ENCODE measurements around the gene DYNC1LI2.
"Not testable (repeated sequence)": the region's sequence is repeated elsewhere in the genome, so short reads cannot be mapped to it uniquely, and the experiment has no call there.

The DYNC1LI2 gene

DNA sequence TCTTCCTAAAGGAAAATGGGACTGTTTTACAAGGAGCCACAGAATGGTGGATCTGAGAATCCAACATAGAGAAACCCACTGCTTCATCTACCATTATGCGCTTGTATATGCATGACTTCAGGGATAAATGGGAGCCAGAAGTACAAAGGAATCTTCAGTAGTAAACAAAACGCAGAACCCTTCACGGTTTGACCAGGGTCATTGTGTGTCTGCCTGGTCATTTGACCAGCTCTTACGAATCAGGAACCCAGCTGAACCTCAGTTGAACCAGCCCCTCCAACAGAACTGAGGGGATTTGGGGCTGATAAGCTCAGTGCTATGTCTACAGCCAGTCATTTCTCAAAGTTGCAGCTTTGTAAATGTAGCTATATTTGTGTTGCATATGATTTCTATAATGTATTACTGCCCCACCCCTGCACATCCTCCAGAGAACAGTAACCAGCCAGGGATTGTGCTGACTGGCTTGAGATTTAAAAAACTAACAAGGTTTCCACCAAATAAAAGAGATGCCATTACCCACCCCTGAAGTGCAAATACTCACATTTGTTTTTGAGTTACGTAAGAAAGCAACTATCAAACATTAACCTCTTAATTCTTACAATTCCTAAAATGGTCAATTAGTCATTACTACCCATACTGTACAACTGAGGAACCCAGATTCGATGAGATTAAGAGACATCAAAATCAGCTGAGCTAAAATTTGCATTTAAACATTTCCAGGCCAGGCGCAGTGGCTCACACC lies 61.1 kb downstream of the DYNC1LI2 start:
- TF ChIP-seq CTCF (conservative IDR thresholded peaks at IDR 0.05; ENCODE audit: low read length) (no peak), EZH2phosphoT487 (IDR thresholded peaks at IDR 0.05; ENCODE audit: borderline replicate concordance) (no peak)
- Histone ChIP-seq H4K20me1 (ENCODE audit: insufficient read depth, low read length, poor library complexity, severe bottlenecking) (no peaks in the 10 kb centered on the region), H3K9ac (ENCODE audit: low read depth, low read length, poor library complexity, severe bottlenecking) (no peak overlapping the region), H3F3A (ENCODE audit: low read depth) (no peaks in the 10 kb centered on the region), H3K4me2 (ENCODE audit: low read depth, low read length, poor library complexity, severe bottlenecking) (no peak overlapping the region), H3K9me2 (replicated peaks; ENCODE audit: low read depth, low read length) (no peaks in the 10 kb centered on the region), H3K4me3 (ENCODE audit: low read length, poor library complexity, severe bottlenecking) (no peak overlapping the region), H3K36me3 (ENCODE audit: insufficient read depth, low read length) (no peaks in the 10 kb centered on the region), H3K4me1 (ENCODE audit: insufficient read depth, low read length, poor library complexity, severe bottlenecking) (peaks cover 5% of the 10 kb centered on the region), H3K27me3 (ENCODE audit: insufficient read depth, low read length, poor library complexity, severe bottlenecking) (peaks cover 12% of the 10 kb centered on the region), H3K79me2 (ENCODE audit: insufficient read depth, low read length) (no peaks in the 10 kb centered on the region), H2AFZ (ENCODE audit: low read length) (no peak overlapping the region), H3K9me3 (ENCODE audit: insufficient read depth, low read depth, low read length) (no peaks in the 10 kb centered on the region)

GRCh38 chr16:66689282-66689681 lies 62.1 kb downstream of the DYNC1LI2 start:
- peaks cover 12% of the 10 kb centered on the region for H3K27me3 ChIP-seq (ENCODE audit: insufficient read depth, low read length, poor library complexity, severe bottlenecking)
- H3K9me2 ChIP-seq (replicated peaks; ENCODE audit: low read depth, low read length) = no peaks in the 10 kb centered on the region
- H3K9me3 ChIP-seq (ENCODE audit: insufficient read depth, low read depth, low read length) = no peaks in the 10 kb centered on the region
- no peaks in the 10 kb centered on the region for H3K4me1 ChIP-seq (ENCODE audit: insufficient read depth, low read length, poor library complexity, severe bottlenecking)
- no peak overlapping the region for H3K4me3 ChIP-seq (ENCODE audit: low read length, poor library complexity, severe bottlenecking)
- no peak overlapping the region for H3K9ac ChIP-seq (ENCODE audit: low read depth, low read length, poor library complexity, severe bottlenecking)
- H2AFZ ChIP-seq (ENCODE audit: low read length) = no peak overlapping the region
- TF ChIP-seq CTCF (conservative IDR thresholded peaks at IDR 0.05; ENCODE audit: low read length) (no peak), EZH2phosphoT487 (IDR thresholded peaks at IDR 0.05; ENCODE audit: borderline replicate concordance) (no peak)
- no peak overlapping the region for H3K4me2 ChIP-seq (ENCODE audit: low read depth, low read length, poor library complexity, severe bottlenecking)
- no peaks in the 10 kb centered on the region for H3K79me2 ChIP-seq (ENCODE audit: insufficient read depth, low read length)
- H3F3A ChIP-seq (ENCODE audit: low read depth) = no peaks in the 10 kb centered on the region
- H4K20me1 ChIP-seq (ENCODE audit: insufficient read depth, low read length, poor library complexity, severe bottlenecking) = no peaks in the 10 kb centered on the region
- H3K36me3 ChIP-seq (ENCODE audit: insufficient read depth, low read length) = no peaks in the 10 kb centered on the region

DNA sequence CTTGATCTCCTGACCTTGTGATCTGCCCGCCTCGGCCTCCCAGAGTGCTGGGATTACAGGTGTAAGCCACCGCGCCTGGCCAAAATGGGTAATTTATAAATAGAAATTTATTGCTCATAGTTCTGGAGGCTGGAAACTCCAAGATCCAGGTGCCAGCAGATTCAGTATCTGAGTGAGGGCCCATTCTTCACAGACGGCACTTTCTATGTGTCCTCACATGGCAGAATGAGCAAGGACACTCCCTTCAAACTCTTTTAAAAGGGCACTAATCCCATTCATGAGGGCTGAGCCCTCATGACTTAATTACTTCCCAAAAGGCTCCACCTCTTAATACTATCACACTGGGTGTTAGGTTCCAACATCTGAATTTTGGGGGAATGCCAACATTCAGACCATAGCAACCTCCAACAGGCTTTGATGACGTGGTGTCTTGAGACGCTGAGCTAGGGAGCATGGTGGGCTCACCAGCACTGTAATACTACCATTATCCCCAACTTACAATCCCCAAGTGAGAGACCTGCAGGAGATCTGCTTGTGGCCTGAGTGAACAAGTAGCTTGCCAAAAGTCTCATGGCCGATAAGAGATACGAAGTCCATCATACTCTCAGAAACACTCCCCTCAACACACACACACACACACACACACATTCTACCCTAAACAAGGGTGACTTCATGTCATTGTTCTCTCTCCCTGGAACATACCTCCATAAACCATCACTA lies 63.3 kb downstream of the DYNC1LI2 start:
- Histone ChIP-seq H3K9me2 (replicated peaks; ENCODE audit: low read depth, low read length) (no peaks in the 10 kb centered on the region), H3K79me2 (ENCODE audit: insufficient read depth, low read length) (no peaks in the 10 kb centered on the region), H4K20me1 (ENCODE audit: insufficient read depth, low read length, poor library complexity, severe bottlenecking) (no peaks in the 10 kb centered on the region), H3K9ac (ENCODE audit: low read depth, low read length, poor library complexity, severe bottlenecking) (no peak overlapping the region), H2AFZ (ENCODE audit: low read length) (no peak overlapping the region), H3K27me3 (ENCODE audit: insufficient read depth, low read length, poor library complexity, severe bottlenecking) (peaks cover 7% of the 10 kb centered on the region), H3F3A (ENCODE audit: low read depth) (no peaks in the 10 kb centered on the region), H3K9me3 (ENCODE audit: insufficient read depth, low read depth, low read length) (no peaks in the 10 kb centered on the region), H3K4me1 (ENCODE audit: insufficient read depth, low read length, poor library complexity, severe bottlenecking) (no peaks in the 10 kb centered on the region), H3K4me2 (ENCODE audit: low read depth, low read length, poor library complexity, severe bottlenecking) (no peak overlapping the region), H3K36me3 (ENCODE audit: insufficient read depth, low read length) (no peaks in the 10 kb centered on the region), H3K4me3 (ENCODE audit: low read length, poor library complexity, severe bottlenecking) (no peak overlapping the region)
- TF ChIP-seq CTCF (conservative IDR thresholded peaks at IDR 0.05; ENCODE audit: low read length) (no peak), EZH2phosphoT487 (IDR thresholded peaks at IDR 0.05; ENCODE audit: borderline replicate concordance) (no peak)

GRCh38 chr16:66685501-66686115 lies 65.8 kb downstream of the DYNC1LI2 start:
- H4K20me1 ChIP-seq (ENCODE audit: insufficient read depth, low read length, poor library complexity, severe bottlenecking); H3K36me3 ChIP-seq (ENCODE audit: insufficient read depth, low read length); H3K4me2 ChIP-seq (ENCODE audit: low read depth, low read length, poor library complexity, severe bottlenecking); H2AFZ ChIP-seq (ENCODE audit: low read length); H3K4me3 ChIP-seq (ENCODE audit: low read length, poor library complexity, severe bottlenecking); H3K79me2 ChIP-seq (ENCODE audit: insufficient read depth, low read length); H3K9me2 ChIP-seq (replicated peaks; ENCODE audit: low read depth, low read length); H3K27me3 ChIP-seq (ENCODE audit: insufficient read depth, low read length, poor library complexity, severe bottlenecking); H3K9ac ChIP-seq (ENCODE audit: low read depth, low read length, poor library complexity, severe bottlenecking); H3K9me3 ChIP-seq (ENCODE audit: insufficient read depth, low read depth, low read length); H3F3A ChIP-seq (ENCODE audit: low read depth); H3K4me1 ChIP-seq (ENCODE audit: insufficient read depth, low read length, poor library complexity, severe bottlenecking): not testable (repeated sequence)

Measured in Loucy (cell line).